HepG2 (cell line): Measurements from ENCODE around the gene SLC26A4. TPM values are rescaled to one million over a fixed set of nuclear protein-coding genes. Genes with fewer than 3 reads are reported as not detected.

Experiments used
- ATAC-seq: fragments of 200-7000 bp; cut with Tn5 transposase; 3 replicates; pipeline ENCODE4 v1.9.1; 2020; ENCODE audit warnings: mild to moderate bottlenecking, moderate library complexity
- BruUV-seq: library from RNA; stranded (reverse); fragments of 400-500 nt; replicated peaks from 2 replicates; lab custom pipeline; 2021; lab: Mats Ljungman, UMichigan
- CTCF ChIA-PET: fragments of 300-600 bp; formaldehyde crosslinking; extraction: SDS; loops from one replicate; lab custom pipeline; 2021; ENCODE audit warnings: low total read pairs, inconsistent platforms, low intra/inter-chr PET ratio; lab: Yijun Ruan, JAX
- POLR2A ChIA-PET: fragments of 350-600 bp; sonication (Branson Sonifier 250); formaldehyde crosslinking; loops from one replicate; lab custom pipeline; 2020; ENCODE audit warnings: antibody characterized with exemption, inconsistent platforms; lab: Yijun Ruan, JAX
- DNase-seq: peaks from one replicate; pipeline ENCODE4 v3.0.0-alpha.2; 2015; ENCODE audit warnings: low spot score
- FAIRE-seq: peaks from 3 replicates; lab custom pipeline; 2011; peaks lifted over from hg19 to GRCh38; lab: Jason Lieb, UNC
- H2AFZ ChIP-seq: one replicate; pipeline ENCODE4 v1.6.1; 2011; ENCODE audit warnings: low read length, inconsistent platforms
- H3K27ac ChIP-seq: fragments of 300-600 bp; 3 replicates; pipeline ENCODE4 v1.8.0; 2011; ENCODE audit warnings: mixed run types, mild to moderate bottlenecking, mixed read lengths, low read length, inconsistent platforms; ENCODE audit not compliant: insufficient read depth; ENCODE audit errors: extremely low read length
- H3K27me3 ChIP-seq, 2 experiments: fragments of 200-600 bp in 1 of 2; 2 replicates in 1 of 2; 3 replicates in 1 of 2; pipeline versions ENCODE4 v1.6.0 to v1.8.0; 2011; ENCODE audit warnings: low read length in 2 of 2, mild to moderate bottlenecking in 2 of 2, moderate library complexity in 2 of 2, inconsistent platforms in 1 of 2; ENCODE audit not compliant: insufficient read depth in 2 of 2, control insufficient read depth in 1 of 2
- H3K36me3 ChIP-seq, 2 experiments: fragments of 200-600 bp in 1 of 2; replicated peaks in 1 of 2; 2 replicates in 1 of 2; 3 replicates in 1 of 2; pipeline versions ENCODE4 v1.5.1 to v1.8.0; 2011; ENCODE audit warnings: low read length in 2 of 2, inconsistent platforms in 1 of 2; ENCODE audit not compliant: insufficient read depth in 2 of 2, control insufficient read depth in 1 of 2
- H3K4me1 ChIP-seq: 2 replicates; pipeline ENCODE4 v1.5.1; 2012; ENCODE audit warnings: low read length, inconsistent platforms; ENCODE audit not compliant: insufficient read depth
- H3K4me2 ChIP-seq: 2 replicates; pipeline ENCODE4 v1.6.0; 2011; ENCODE audit warnings: low read depth, low read length, inconsistent platforms
- H3K4me3 ChIP-seq, 3 experiments: fragments of 200-600 bp in 1 of 3; sonication (generic), shearing (Covaris generic) in 1 of 3; replicated peaks in 1 of 3; 2 replicates each; pipeline ENCODE4 v1.5.1; 2011 to 2016; ENCODE audit warnings: low read length in 3 of 3, inconsistent platforms in 2 of 3, low read depth in 2 of 3, mild to moderate bottlenecking in 2 of 3, control low read depth in 1 of 3, mixed read lengths in 1 of 3; ENCODE audit not compliant: insufficient read depth in 1 of 3
- H3K79me2 ChIP-seq: one replicate; pipeline ENCODE4 v1.6.1; 2011; ENCODE audit warnings: low read length, inconsistent platforms; ENCODE audit not compliant: insufficient read depth
- H3K9ac ChIP-seq: 2 replicates; pipeline ENCODE4 v1.6.0; 2011; ENCODE audit warnings: mild to moderate bottlenecking, low read depth, low read length, inconsistent platforms; ENCODE audit not compliant: insufficient read depth
- H3K9me3 ChIP-seq: 2 replicates; pipeline ENCODE4 v1.5.1; 2012; ENCODE audit warnings: mild to moderate bottlenecking, low read length
- H4K20me1 ChIP-seq: 2 replicates; pipeline ENCODE4 v1.6.0; 2011; ENCODE audit warnings: inconsistent platforms, mild to moderate bottlenecking, low read length, moderate library complexity; ENCODE audit not compliant: insufficient read depth
- CBFB ChIP-seq: sonication (generic); formaldehyde crosslinking; IDR thresholded peaks from 2 replicates; pipeline ENCODE4 v1.4.0; 2020; ENCODE audit warnings: missing genetic modification reagents
- GATA4 ChIP-seq: sonication (generic); IDR thresholded peaks from 2 replicates; pipeline ENCODE4 v1.6.1; 2016; ENCODE audit warnings: antibody characterized with exemption, low read depth, borderline replicate concordance
- GZF1 ChIP-seq: sonication (generic); formaldehyde crosslinking; IDR thresholded peaks from 2 replicates; pipeline ENCODE4 v1.5.1; 2020; ENCODE audit warnings: mild to moderate bottlenecking, missing genetic modification reagents
- HOXA9 ChIP-seq: sonication (generic); formaldehyde crosslinking; IDR thresholded peaks from 2 replicates; pipeline ENCODE4 v1.8.1; 2022; ENCODE audit warnings: missing genetic modification reagents, mild to moderate bottlenecking, moderate library complexity, borderline replicate concordance
- MAF1 ChIP-seq: sonication (generic); formaldehyde crosslinking; IDR thresholded peaks from 2 replicates; pipeline ENCODE4 v1.5.0; 2020; ENCODE audit warnings: missing genetic modification reagents, borderline replicate concordance
- MEF2D ChIP-seq: sonication (generic); formaldehyde crosslinking; IDR thresholded peaks from 2 replicates; pipeline ENCODE4 v1.5.1; 2020; ENCODE audit warnings: mild to moderate bottlenecking, missing genetic modification reagents
- MYPOP ChIP-seq: sonication (generic); formaldehyde crosslinking; IDR thresholded peaks from 2 replicates; pipeline ENCODE4 v1.8.1; 2023; ENCODE audit warnings: mild to moderate bottlenecking, moderate library complexity, missing genetic modification reagents
- NFIC ChIP-seq: IDR thresholded peaks from 2 replicates; pipeline ENCODE4 v1.6.1; 2012; ENCODE audit warnings: mild to moderate bottlenecking, low read length, inconsistent platforms
- NFRKB ChIP-seq: fragments of 450-650 bp; IDR thresholded peaks from 2 replicates; pipeline ENCODE4 v1.6.1; 2017
- RORA ChIP-seq: sonication (generic); formaldehyde crosslinking; IDR thresholded peaks from 2 replicates; pipeline ENCODE4 v1.5.0; 2020; ENCODE audit warnings: mild to moderate bottlenecking, missing genetic modification reagents, moderate library complexity
- SRSF9 ChIP-seq: fragments of 200-400 bp; formaldehyde crosslinking; IDR thresholded peaks from 2 replicates; pipeline ENCODE4 v1.6.1; 2018; ENCODE audit warnings: borderline replicate concordance, mild to moderate bottlenecking, low read depth, low read length; ENCODE audit not compliant: insufficient read depth, poor library complexity, severe bottlenecking
- U2AF2 ChIP-seq: fragments of 200-400 bp; formaldehyde crosslinking; IDR thresholded peaks from 2 replicates; pipeline ENCODE4 v1.6.1; 2017; ENCODE audit warnings: low read depth, mild to moderate bottlenecking, low read length
- ZNF230 ChIP-seq: sonication (generic); formaldehyde crosslinking; IDR thresholded peaks from 2 replicates; pipeline ENCODE4 v1.4.0; 2020; ENCODE audit warnings: mild to moderate bottlenecking, missing genetic modification reagents
- ZNF30 ChIP-seq: sonication (generic); formaldehyde crosslinking; IDR thresholded peaks from 2 replicates; pipeline ENCODE4 v1.5.0; 2020; ENCODE audit warnings: mild to moderate bottlenecking, missing genetic modification reagents
- ZNF318 ChIP-seq: sonication (generic); formaldehyde crosslinking; IDR thresholded peaks from 2 replicates; pipeline ENCODE4 v1.4.0; 2020; ENCODE audit warnings: mild to moderate bottlenecking, missing genetic modification reagents
- ZNF33B ChIP-seq: sonication (generic); formaldehyde crosslinking; IDR thresholded peaks from 2 replicates; pipeline ENCODE4 v1.5.1; 2020; ENCODE audit warnings: mild to moderate bottlenecking, missing genetic modification reagents
- ZZZ3 ChIP-seq: sonication (generic); formaldehyde crosslinking; IDR thresholded peaks from 2 replicates; pipeline ENCODE4 v1.4.0; 2020; ENCODE audit warnings: missing genetic modification reagents, mild to moderate bottlenecking, borderline replicate concordance
- WGBS: methylation state at CpG from one replicate; pipeline ENCODE4 v1.1.6; 2017; ENCODE audit warnings: low lambda C conversion rate; 5-methylcytosine and 5-hydroxymethylcytosine counted together
- in situ Hi-C: cut with HindIII; loops from 2 replicates; pipeline ENCODE4 v1.10.0; 2017; ENCODE audit warnings: low pct_unique_long_range_greater_than_20kb; ENCODE audit not compliant: extremely low pct_ligation_motif_present
- intact Hi-C: fragments of 100-400 bp; cut with micrococcal nuclease; formaldehyde crosslinking; loops from one replicate; pipeline ENCODE4 v1.10.0; 2022; ENCODE audit not compliant: unreplicated experiment
- polyA plus RNA-seq, 8 experiments: library from polyadenylated mRNA; depleted of rRNA in 3 of 8; stranded (reverse) in 7 of 8; unstranded in 1 of 8; fragments of >200 nt; fragmentation: Illumina TruSeq in 4 of 8; extraction: Trizol in 4 of 8; gene quantifications; 2 replicates each; pipeline versions ENCODE4 v1.2.1 to v1.2.3, GENCODE V29; 2011 to 2016; ENCODE audit warnings: low read depth in 4 of 8, missing spikeins in 1 of 8, mixed read lengths in 1 of 8; ENCODE audit not compliant: insufficient read depth in 1 of 8
- total RNA-seq, 5 experiments: library from RNA; depleted of rRNA; stranded (reverse); fragments of >200 nt; fragmentation: Illumina TruSeq; extraction: Trizol; gene quantifications; 2 replicates each; pipeline ENCODE4 v1.2.3, GENCODE V29; 2016; ENCODE audit warnings: low read depth in 1 of 5
- TF ChIP-seq, protein P1 (sequence below): IDR thresholded peaks from 2 replicates; pipeline ENCODE4 v1.6.1; 2016; ENCODE audit warnings: low read depth, borderline replicate concordance

Gene SLC26A4
- total and polyA plus RNA-seq, 2 of the 13 experiments (the other 11 are each of a cell fraction or from before 2014, with no cell fraction given): 0.08 to 0.11 TPM

DNA sequence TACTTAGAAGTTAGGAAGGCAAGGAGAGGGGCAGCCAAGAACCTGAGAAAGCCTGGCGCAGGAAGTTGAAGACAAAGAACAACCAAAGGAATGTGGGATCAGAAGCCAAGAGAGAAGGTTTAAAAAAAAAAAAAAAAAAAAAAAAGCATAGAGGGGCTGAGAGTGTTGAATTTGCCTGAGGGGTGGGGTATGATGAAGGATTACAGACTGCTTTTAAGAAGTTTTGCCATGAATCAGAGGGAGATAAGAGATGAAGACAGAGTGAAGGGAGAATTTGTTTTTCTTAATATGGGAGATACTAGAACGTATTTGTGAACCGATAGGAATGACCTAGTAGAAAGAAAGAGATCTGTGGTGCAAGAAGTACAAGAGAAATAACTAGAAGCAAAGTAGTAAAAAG lies 6.7 kb downstream of the SLC26A4 start:
- POLR2A ChIA-PET: no interaction called here
- DNase-seq (no peak), ATAC-seq (no peak), FAIRE-seq (no peak)
- no peak overlapping the region for H3K4me3 ChIP-seq
- H3K79me2 ChIP-seq: no peaks in the 10 kb centered on the region
- H3K27me3 ChIP-seq: peaks cover 1 to 9% of the 10 kb centered on the region in 2 experiments; a peak in 3 of 5 replicates
- H2AFZ ChIP-seq: no peak overlapping the region
- intact Hi-C loops (no loop called here), in situ Hi-C loops (no loop called here)
- no peaks in the 10 kb centered on the region for H3K4me1 ChIP-seq
- H3K36me3 ChIP-seq: no peaks in the 10 kb centered on the region
- 17% methylated on average over 3 of the region's 3 CpGs for WGBS
- no peak overlapping the region for H3K4me2 ChIP-seq
- CTCF ChIA-PET: no interaction called here
- H3K27ac ChIP-seq: no peak overlapping the region
- no peak overlapping the region for H3K9ac ChIP-seq
- no peaks in the 10 kb centered on the region for H3K9me3 ChIP-seq
- BruUV-seq: no TSS peak
- no peaks in the 10 kb centered on the region for H4K20me1 ChIP-seq
- TF ChIP-seq RORA (CRISPR knock-in tag) (no peak), ZZZ3 (CRISPR knock-in tag) (no peak), ZNF318 (no peak), ZNF33B (CRISPR knock-in tag) (no peak), ZNF230 (CRISPR knock-in tag) (no peak), MAF1 (CRISPR knock-in tag) (no peak), CBFB (CRISPR knock-in tag) (no peak), MEF2D (CRISPR knock-in tag) (no peak), ZNF30 (CRISPR knock-in tag) (no peak), MYPOP (CRISPR knock-in tag) (no peak), SRSF9 (no peak), GZF1 (CRISPR knock-in tag) (no peak), NFRKB (no peak), NFIC (no peak), HOXA9 (CRISPR knock-in tag) (no peak), GATA4 (no peak), U2AF2 (no peak)
- TF ChIP-seq, protein P1, sequence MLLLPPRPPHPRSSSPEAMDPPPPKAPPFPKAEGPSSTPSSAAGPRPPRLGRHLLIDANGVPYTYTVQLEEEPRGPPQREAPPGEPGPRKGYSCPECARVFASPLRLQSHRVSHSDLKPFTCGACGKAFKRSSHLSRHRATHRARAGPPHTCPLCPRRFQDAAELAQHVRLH (CRISPR knock-in tag): no peak
